B cell (primary cell): ENCODE measurements around the gene POLR1H. TPM values are rescaled to one million over a fixed set of nuclear protein-coding genes. Genes with fewer than 3 reads are reported as not detected.

Source experiments
- ATAC-seq: fragments of 200-7000 bp; cut with Tn5 transposase; one replicate; pipeline ENCODE4 v1.10.0; 2021; ENCODE audit warnings: low read depth, mild to moderate bottlenecking, moderate number of reproducible peaks, moderate library complexity
- CTCF ChIA-PET: fragments of 350-600 bp; sonication (Branson Sonifier 250); formaldehyde crosslinking; loops from one replicate; lab custom pipeline; 2021; ENCODE audit warnings: antibody characterized with exemption, inconsistent platforms; lab: Charles Lee
- POLR2A ChIA-PET: fragments of 350-600 bp; sonication (Branson Sonifier 250); formaldehyde crosslinking; loops from one replicate; lab custom pipeline; 2021; ENCODE audit warnings: antibody characterized with exemption; lab: Charles Lee
- DNase-seq: peaks from one replicate; pipeline ENCODE4 v3.0.0; 2013
- H2AFZ ChIP-seq: 2 replicates; pipeline ENCODE4 v1.6.1; 2012; ENCODE audit warnings: mild to moderate bottlenecking, low read depth, low read length; ENCODE audit not compliant: insufficient read depth, poor library complexity, severe bottlenecking
- H3K27ac ChIP-seq, 2 donors: 1 replicate in 1 of 2; 2 replicates in 1 of 2; pipeline ENCODE4 v1.5.1; 2012 to 2013; ENCODE audit warnings: low read length in 2 of 2, mild to moderate bottlenecking in 2 of 2, moderate library complexity in 1 of 2
- H3K27me3 ChIP-seq, 4 experiments: fragments of 200-600 bp in 1 of 4; sonication (generic) in 1 of 4; replicated peaks in 1 of 4; 1 replicate in 2 of 4; 2 replicates in 2 of 4; pipeline versions ENCODE4 v1.6.1 to v1.7.0; 2013 to 2016; ENCODE audit warnings: low read length in 3 of 4, mild to moderate bottlenecking in 2 of 4, mixed read lengths in 1 of 4, moderate library complexity in 1 of 4; ENCODE audit not compliant: insufficient read depth in 4 of 4, control insufficient read depth in 3 of 4; ENCODE audit errors: control extremely low read depth in 1 of 4
- H3K36me3 ChIP-seq, 2 experiments: replicated peaks in 1 of 2; 1 replicate in 1 of 2; 2 replicates in 1 of 2; pipeline versions ENCODE4 v1.6.1 to v1.7.1; 2013; ENCODE audit warnings: low read length in 1 of 2; ENCODE audit not compliant: insufficient read depth in 2 of 2, control insufficient read depth in 1 of 2; ENCODE audit errors: control extremely low read depth in 1 of 2, extremely low read depth in 1 of 2
- H3K4me1 ChIP-seq, 2 donors: fragments of 200-600 bp in 1 of 2; sonication (generic) in 1 of 2; 1 replicate in 1 of 2; 2 replicates in 1 of 2; pipeline versions ENCODE4 v1.5.1 to v1.6.1; 2013 to 2017; ENCODE audit warnings: low read length in 2 of 2; ENCODE audit not compliant: control insufficient read depth in 2 of 2, insufficient read depth in 2 of 2
- H3K4me2 ChIP-seq: replicated peaks from 2 replicates; pipeline ENCODE3; 2012; ENCODE audit warnings: mild to moderate bottlenecking, low read depth, low read length; ENCODE audit not compliant: poor library complexity, severe bottlenecking
- H3K4me3 ChIP-seq, 5 experiments: fragments of 200-600 bp in 1 of 5; sonication (generic) in 1 of 5; 1 replicate in 3 of 5; 2 replicates in 2 of 5; pipeline versions ENCODE4 v1.5.1 to v1.7.0; 2011 to 2016; ENCODE audit warnings: low read length in 4 of 5, mild to moderate bottlenecking in 4 of 5, low read depth in 2 of 5, control low read depth in 1 of 5, moderate library complexity in 1 of 5; ENCODE audit not compliant: insufficient read depth in 1 of 5; ENCODE audit errors: control extremely low read depth in 1 of 5, extremely low read depth in 1 of 5
- H3K79me2 ChIP-seq: fragments of 200-600 bp; sonication (generic); one replicate; pipeline ENCODE4 v1.6.0; 2016; ENCODE audit warnings: low read length; ENCODE audit not compliant: control insufficient read depth, insufficient read depth
- H3K9ac ChIP-seq: fragments of 200-600 bp; sonication (generic); 2 replicates; pipeline ENCODE4 v1.6.1; 2017; ENCODE audit warnings: mild to moderate bottlenecking, low read length, moderate library complexity
- H3K9me3 ChIP-seq, 3 donors: one replicate each; pipeline versions ENCODE4 v1.6.1 to v1.7.1; 2013; ENCODE audit warnings: low read length in 2 of 3; ENCODE audit not compliant: control insufficient read depth in 2 of 3, insufficient read depth in 1 of 3; ENCODE audit errors: control extremely low read depth in 1 of 3
- H4K20me1 ChIP-seq: 2 replicates; pipeline ENCODE4 v1.6.0; 2012; ENCODE audit warnings: mild to moderate bottlenecking, low read length; ENCODE audit not compliant: insufficient read depth, control insufficient read depth, poor library complexity, severe bottlenecking
- H3K27ac Mint-ChIP-seq: one replicate; pipeline ENCODE4 v1.8.0; 2021; ENCODE audit warnings: mixed read lengths
- H3K27me3 Mint-ChIP-seq: one replicate; pipeline ENCODE4 v1.8.0; 2021; ENCODE audit warnings: mixed read lengths
- H3K4me1 Mint-ChIP-seq: one replicate; pipeline ENCODE4 v1.8.0; 2021; ENCODE audit warnings: mixed read lengths
- H3K4me3 Mint-ChIP-seq: one replicate; pipeline ENCODE4 v1.8.0; 2021; ENCODE audit warnings: mixed read lengths
- H3K9me3 Mint-ChIP-seq: one replicate; pipeline ENCODE4 v1.8.0; 2022; ENCODE audit warnings: mixed read lengths; ENCODE audit not compliant: insufficient read depth
- EZH2 ChIP-seq: IDR thresholded peaks from 2 replicates; pipeline ENCODE4 v1.6.1; 2012; ENCODE audit warnings: borderline replicate concordance, low read depth, mild to moderate bottlenecking, moderate library complexity, low read length; ENCODE audit not compliant: insufficient read depth, poor library complexity, severe bottlenecking
- WGBS: methylation state at CpG from one replicate; pipeline ENCODE4 v1.1.5; 2013; ENCODE audit warnings: missing lambda C conversion rate; ENCODE audit not compliant: insufficient coverage; 5-methylcytosine and 5-hydroxymethylcytosine counted together
- intact Hi-C: fragments of 100-400 bp; cut with micrococcal nuclease; formaldehyde crosslinking; loops from one replicate; pipeline ENCODE4 v1.10.0; 2022
- polyA plus RNA-seq: library from polyadenylated mRNA; depleted of rRNA; stranded (reverse); fragments of >200 nt; gene quantifications from 2 replicates; pipeline ENCODE4 v1.2.3, GENCODE V29; 2012
- total RNA-seq, 2 donors: library from RNA; stranded (reverse); fragments of 120-200 nt in 1 of 2; gene quantifications; 1 replicate in 1 of 2; 2 replicates in 1 of 2; pipeline versions ENCODE4 v1.2.3 to v1.2.4, GENCODE V29; 2013 to 2022
- TF ChIP-seq, protein P1 (sequence below): fragments of 200-600 bp; IDR thresholded peaks from one replicate; pipeline ENCODE4 v1.8.0; 2022; ENCODE audit warnings: antibody characterized with exemption, mild to moderate bottlenecking

The POLR1H gene
- total and polyA plus RNA-seq, 2 donors (not counting 1 experiment from before 2014, with no cell fraction given) = 38.8 to 71.0 TPM

GRCh38 chr6:30101444-30102413 is 40.7 kb downstream of the POLR1H start:
- POLR2A ChIA-PET = interaction anchor here (0.7 to 1.0 kb wide), 2 partner anchors 31 to 41 kb away, joined by 3 read pairs; partner anchors contain the start of gene POLR1H
- Mint-ChIP-seq H3K4me1 (peaks cover 36% of the 10 kb centered on the region), H3K9me3 (no peaks in the 10 kb centered on the region), H3K4me3 (peak overlapping the region; percentile 91), H3K27ac (no peak overlapping the region), H3K27me3 (peaks cover 54% of the 10 kb centered on the region)
- 2% methylated on average over 45 of the region's 51 CpGs for WGBS
- no peaks in the 10 kb centered on the region for H4K20me1 ChIP-seq
- ATAC-seq = peak; percentile 70
- peak overlapping the region; percentile 41 to 62 (median 50) for H3K4me3 ChIP-seq
- peaks cover 0 to 15% (median 0%) of the 10 kb centered on the region in 3 donors for H3K9me3 ChIP-seq
- peaks cover 42 to 47% of the 10 kb centered on the region in 2 donors for H3K4me1 ChIP-seq
- H3K4me2 ChIP-seq = peak overlapping the region; percentile 82
- H2AFZ ChIP-seq = peak overlapping the region; percentile 71
- peaks cover 3 to 79% (median 60%) of the 10 kb centered on the region in 4 experiments for H3K27me3 ChIP-seq
- CTCF ChIA-PET = interaction anchor here (0.7 to 3.7 kb wide), 14 partner anchors 14 to 985 kb away, joined by 3 to 44 read pairs (median 4); partner anchors contain the start of genes PPP1R11, TRIM26 and TRIM40
- peak overlapping the region; percentile 56 for H3K9ac ChIP-seq
- no peak overlapping the region for H3K27ac ChIP-seq
- H3K79me2 ChIP-seq = no peaks in the 10 kb centered on the region
- intact Hi-C loops = loop anchor here (1.0 to 10.0 kb wide), 4 partner anchors 41 to 223 kb away; partner anchors contain the start of gene TRIM39
- TF ChIP-seq, protein P1, sequence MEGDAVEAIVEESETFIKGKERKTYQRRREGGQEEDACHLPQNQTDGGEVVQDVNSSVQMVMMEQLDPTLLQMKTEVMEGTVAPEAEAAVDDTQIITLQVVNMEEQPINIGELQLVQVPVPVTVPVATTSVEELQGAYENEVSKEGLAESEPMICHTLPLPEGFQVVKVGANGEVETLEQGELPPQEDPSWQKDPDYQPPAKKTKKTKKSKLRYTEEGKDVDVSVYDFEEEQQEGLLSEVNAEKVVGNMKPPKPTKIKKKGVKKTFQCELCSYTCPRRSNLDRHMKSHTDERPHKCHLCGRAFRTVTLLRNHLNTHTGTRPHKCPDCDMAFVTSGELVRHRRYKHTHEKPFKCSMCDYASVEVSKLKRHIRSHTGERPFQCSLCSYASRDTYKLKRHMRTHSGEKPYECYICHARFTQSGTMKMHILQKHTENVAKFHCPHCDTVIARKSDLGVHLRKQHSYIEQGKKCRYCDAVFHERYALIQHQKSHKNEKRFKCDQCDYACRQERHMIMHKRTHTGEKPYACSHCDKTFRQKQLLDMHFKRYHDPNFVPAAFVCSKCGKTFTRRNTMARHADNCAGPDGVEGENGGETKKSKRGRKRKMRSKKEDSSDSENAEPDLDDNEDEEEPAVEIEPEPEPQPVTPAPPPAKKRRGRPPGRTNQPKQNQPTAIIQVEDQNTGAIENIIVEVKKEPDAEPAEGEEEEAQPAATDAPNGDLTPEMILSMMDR = no peak
- no peak for TF ChIP-seq EZH2
- no peaks in the 10 kb centered on the region for H3K36me3 ChIP-seq
- DNase-seq = peak; percentile 67
